ENCODE results near the gene SPECC1L. TPM values are rescaled to one million over a fixed set of nuclear protein-coding genes. Genes with fewer than 3 reads are reported as not detected.

The SPECC1L gene
- total RNA-seq, 1 donor from 2014 or later, result 29.9 TPM

DNA sequence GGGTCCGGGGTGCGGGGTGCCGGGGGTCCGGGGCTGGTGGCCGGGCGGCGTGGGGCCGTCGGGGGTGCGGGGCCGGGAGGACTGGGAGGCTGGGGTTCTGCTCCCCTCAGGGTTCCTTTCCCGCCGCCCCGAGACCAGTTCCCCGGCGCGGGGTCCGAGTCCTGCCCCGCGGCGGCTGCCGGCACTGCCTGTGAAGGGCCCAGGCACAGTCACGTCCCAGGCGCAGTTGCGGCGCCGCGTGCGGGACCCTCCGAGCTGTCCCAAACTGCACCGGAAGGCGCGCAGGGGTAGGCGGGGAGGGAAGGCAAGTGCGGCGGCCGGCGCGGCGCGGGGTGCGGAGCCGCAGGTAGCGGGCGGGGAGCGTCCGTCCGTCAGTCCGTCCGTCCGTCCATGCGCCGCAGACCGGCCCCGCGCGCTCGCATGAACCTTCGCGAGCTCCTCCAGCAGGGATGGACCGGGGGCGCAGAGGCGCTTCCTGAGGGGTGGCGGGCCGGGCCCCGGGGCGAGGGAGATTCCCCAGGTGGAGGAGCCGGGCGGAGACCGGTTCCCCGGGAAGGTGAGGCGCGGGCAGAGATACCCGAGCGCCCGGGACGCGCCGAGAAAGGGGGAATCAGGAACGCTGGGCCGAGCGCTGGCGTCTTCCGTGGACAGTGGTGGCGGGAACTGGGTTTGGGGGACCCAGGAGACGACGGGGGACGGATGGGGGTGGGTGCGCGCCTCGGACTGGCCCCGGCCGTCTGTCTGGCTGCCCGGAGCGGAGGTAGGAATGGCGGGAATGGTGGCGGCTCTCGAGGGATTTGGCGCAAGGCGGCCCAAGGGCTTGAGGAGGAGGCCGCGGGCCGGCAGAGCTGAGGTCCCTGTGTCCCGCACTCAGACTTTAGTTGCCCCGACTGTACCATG, 153.6 kb downstream of the SPECC1L start:
- H3K36me3 ChIP-seq (ENCODE audit: control insufficient read depth, insufficient read depth, low read length), result no peaks in the 10 kb centered on the region
- no peak for DNase-seq (ENCODE audit: low read depth)
- TF ChIP-seq, protein P1, sequence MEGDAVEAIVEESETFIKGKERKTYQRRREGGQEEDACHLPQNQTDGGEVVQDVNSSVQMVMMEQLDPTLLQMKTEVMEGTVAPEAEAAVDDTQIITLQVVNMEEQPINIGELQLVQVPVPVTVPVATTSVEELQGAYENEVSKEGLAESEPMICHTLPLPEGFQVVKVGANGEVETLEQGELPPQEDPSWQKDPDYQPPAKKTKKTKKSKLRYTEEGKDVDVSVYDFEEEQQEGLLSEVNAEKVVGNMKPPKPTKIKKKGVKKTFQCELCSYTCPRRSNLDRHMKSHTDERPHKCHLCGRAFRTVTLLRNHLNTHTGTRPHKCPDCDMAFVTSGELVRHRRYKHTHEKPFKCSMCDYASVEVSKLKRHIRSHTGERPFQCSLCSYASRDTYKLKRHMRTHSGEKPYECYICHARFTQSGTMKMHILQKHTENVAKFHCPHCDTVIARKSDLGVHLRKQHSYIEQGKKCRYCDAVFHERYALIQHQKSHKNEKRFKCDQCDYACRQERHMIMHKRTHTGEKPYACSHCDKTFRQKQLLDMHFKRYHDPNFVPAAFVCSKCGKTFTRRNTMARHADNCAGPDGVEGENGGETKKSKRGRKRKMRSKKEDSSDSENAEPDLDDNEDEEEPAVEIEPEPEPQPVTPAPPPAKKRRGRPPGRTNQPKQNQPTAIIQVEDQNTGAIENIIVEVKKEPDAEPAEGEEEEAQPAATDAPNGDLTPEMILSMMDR (IDR thresholded peaks at IDR 0.05; ENCODE audit: insufficient read depth, low read length, poor library complexity, severe bottlenecking), result no peak

DNA sequence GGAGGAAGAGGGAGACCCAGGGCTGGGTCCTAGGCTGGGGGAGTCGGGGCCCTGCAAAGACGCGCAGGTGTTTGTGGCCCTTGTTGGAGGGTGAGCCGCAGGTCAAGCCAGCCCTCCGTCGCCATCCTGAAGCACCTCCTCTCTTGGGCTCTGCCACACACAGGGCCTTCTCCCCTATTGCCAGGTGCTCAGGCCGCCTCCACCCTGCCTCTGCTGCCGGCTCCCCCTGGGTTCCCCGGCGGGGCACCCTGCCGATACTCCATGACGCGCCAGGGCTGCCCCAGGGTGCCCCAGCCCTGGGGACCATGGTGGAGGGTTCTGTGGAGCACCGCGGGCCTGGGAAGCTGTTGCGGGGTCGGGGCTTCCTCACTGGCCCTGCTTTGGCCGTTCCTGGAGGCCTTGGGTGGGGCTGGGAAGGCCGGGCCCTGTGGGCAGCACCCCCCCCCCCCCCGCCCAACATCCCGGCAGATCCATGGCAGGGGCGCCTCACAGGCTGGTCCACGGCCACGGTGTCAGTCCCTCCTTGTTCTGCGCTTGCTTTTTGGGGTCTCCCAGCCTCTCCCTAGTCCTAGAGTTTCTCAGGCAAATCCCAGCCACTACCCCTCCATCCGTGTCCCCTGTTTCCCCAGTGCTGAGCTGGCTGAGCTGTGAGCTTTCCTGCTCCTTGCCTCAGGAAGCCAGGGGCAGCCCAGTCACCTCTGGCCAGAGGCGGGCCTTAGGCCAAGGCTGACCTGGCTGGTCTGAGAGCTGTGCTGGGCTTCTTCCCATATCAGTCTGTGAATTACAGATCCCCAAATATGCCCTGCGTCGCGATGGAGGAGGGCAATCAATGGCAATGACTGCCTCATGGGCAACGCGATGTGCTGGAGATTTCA, 154.5 kb downstream of the SPECC1L start:
- DNase-seq (ENCODE audit: low read depth), result no peak
- Histone ChIP-seq H3K36me3 (ENCODE audit: control insufficient read depth, insufficient read depth, low read length) (no peaks in the 10 kb centered on the region), H3K4me3 (ENCODE audit: low read depth, low read length) (no peak overlapping the region), H3K27me3 (ENCODE audit: control insufficient read depth, insufficient read depth, low read length) (peaks cover 30% of the 10 kb centered on the region)
- TF ChIP-seq, protein P1 (IDR thresholded peaks at IDR 0.05; ENCODE audit: insufficient read depth, low read length, poor library complexity, severe bottlenecking), result no peak

More for the DNA sequence above, 153.6 kb downstream of the SPECC1L start:
- Histone ChIP-seq H3K4me3 (ENCODE audit: low read depth, low read length) (peak overlapping the region; percentile 32), H3K27me3 (ENCODE audit: control insufficient read depth, insufficient read depth, low read length) (peaks cover 30% of the 10 kb centered on the region)

DNA sequence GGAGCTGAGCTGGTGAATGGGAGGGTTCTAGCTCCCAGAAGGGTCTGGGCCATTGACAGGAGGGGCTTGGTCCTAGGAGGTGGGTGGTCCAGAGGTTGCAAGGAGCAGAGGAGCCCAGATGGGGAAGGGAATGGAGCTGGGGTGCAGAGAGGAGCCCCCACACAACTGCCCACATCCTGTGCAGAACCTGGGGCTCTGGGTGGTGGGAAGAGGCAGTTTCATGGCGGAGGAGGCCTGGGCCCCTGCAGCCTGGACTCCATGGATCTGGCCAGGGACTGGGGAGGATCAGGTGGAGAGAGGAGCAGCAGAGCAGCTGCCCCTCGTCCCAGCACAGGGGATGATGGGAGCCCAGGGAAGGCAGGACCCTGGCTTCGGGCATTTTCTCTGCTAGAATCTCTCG, 155.8 kb downstream of the SPECC1L start:
- Histone ChIP-seq H3K27me3 (ENCODE audit: control insufficient read depth, insufficient read depth, low read length) (peaks cover 30% of the 10 kb centered on the region), H3K4me3 (ENCODE audit: low read depth, low read length) (no peak overlapping the region), H3K36me3 (ENCODE audit: control insufficient read depth, insufficient read depth, low read length) (no peaks in the 10 kb centered on the region)
- TF ChIP-seq, protein P1 (IDR thresholded peaks at IDR 0.05; ENCODE audit: insufficient read depth, low read length, poor library complexity, severe bottlenecking), result no peak
- no peak for DNase-seq (ENCODE audit: low read depth)

DNA sequence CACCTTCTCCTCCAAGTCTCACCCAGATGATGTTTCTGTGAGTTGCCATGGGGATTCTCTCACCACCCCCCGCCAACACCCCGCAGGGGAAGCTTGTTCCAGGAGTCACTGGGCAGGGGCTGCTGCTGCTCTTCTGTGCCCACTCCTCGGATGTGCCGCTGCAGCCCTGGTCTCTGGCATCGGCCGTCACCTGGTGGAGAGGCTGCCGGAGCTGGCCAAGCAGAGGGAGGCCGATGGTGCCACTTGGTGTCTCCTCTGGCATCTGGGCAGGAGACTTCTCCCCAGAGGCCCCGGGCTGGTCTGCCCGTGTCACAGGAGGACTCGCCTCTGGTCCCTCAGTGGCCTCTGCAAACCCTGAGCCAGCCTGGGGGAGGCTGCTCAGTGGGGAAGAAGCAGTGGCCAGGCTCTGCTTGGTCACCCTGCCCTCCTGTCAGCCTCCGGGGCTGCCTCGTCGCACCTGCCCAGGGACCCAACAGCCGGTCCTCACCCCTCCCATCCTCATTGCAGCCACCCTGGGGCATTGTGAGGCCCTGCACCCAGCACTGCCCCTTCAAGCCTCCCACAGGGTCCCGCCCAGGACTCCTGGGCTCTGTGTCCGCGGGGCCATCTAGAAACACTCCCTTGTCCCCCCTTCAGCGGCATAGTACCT, 156.3 kb downstream of the SPECC1L start:
- Histone ChIP-seq H3K27me3 (ENCODE audit: control insufficient read depth, insufficient read depth, low read length) (peaks cover 30% of the 10 kb centered on the region), H3K4me3 (ENCODE audit: low read depth, low read length) (no peak overlapping the region), H3K36me3 (ENCODE audit: control insufficient read depth, insufficient read depth, low read length) (no peaks in the 10 kb centered on the region)
- TF ChIP-seq, protein P1 (IDR thresholded peaks at IDR 0.05; ENCODE audit: insufficient read depth, low read length, poor library complexity, severe bottlenecking), result no peak
- no peak for DNase-seq (ENCODE audit: low read depth)

DNA sequence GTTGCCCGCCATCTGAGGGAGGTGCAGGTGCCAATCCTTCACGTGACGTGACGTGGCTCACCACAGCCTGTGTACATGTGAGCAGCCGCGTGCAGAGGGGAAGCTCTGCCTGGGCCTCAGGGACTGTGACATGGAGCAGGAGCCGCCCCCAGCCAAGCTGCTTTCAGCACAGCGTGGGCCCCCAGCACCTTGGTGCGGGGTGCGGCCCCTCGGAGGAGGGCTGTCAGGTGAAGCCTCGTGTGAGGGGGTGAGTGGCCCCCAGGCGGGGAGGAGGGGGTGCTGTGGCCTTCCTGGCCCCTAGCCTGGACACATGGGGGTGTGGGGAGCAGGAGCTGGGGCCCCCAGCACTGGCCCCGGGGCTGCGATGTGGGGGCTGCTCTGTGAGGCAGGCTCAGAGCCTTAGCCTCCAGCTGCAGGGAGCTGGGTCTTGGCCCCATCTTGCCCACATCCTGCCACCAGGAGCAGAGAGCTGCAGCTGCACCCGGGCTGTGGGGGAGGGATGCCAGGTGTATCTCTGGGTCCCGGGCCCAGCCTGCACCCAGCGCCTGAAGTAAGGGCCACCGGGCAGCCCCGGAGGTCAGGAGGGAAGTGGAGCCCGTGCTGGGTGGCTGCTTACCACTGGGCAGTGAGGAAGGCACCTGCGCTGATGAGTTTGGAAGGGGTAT, 157.0 kb downstream of the SPECC1L start, which contains the start of gene ADORA2A:
TSS of gene ADORA2A (plus strand) at position 100 of the 665 bp plus-strand sequence. CDS start 5,806 bp downstream, outside the sequence.
- H3K27me3 ChIP-seq (ENCODE audit: control insufficient read depth, insufficient read depth, low read length), result peaks cover 30% of the 10 kb centered on the region
- H3K36me3 ChIP-seq (ENCODE audit: control insufficient read depth, insufficient read depth, low read length), result no peaks in the 10 kb centered on the region
- DNase-seq (ENCODE audit: low read depth), result no peak
- TF ChIP-seq, protein P1 (IDR thresholded peaks at IDR 0.05; ENCODE audit: insufficient read depth, low read length, poor library complexity, severe bottlenecking), result no peak
- no peak within 1 kb of the TSS for H3K4me3 ChIP-seq (ENCODE audit: low read depth, low read length)
